ENCODE data around the gene FMNL3. TPM values are rescaled to one million over a fixed set of nuclear protein-coding genes. Genes with fewer than 3 reads are reported as not detected.

FMNL3 gene
- polyA plus RNA-seq, 1 donor from 2014 or later: 9.3 TPM

- Histone ChIP-seq H3K27me3 (ENCODE audit: insufficient read depth, low read depth, low read length) (no peaks in the 10 kb centered on the region), H3K9me2 (ENCODE audit: insufficient read depth, low read length) (no peaks in the 10 kb centered on the region), H3F3A (ENCODE audit: insufficient read depth, low read length, poor library complexity, severe bottlenecking) (no peaks in the 10 kb centered on the region), H3K36me3 (ENCODE audit: insufficient read depth, low read length) (no peaks in the 10 kb centered on the region), H3K9me3 (ENCODE audit: low read length) (no peaks in the 10 kb centered on the region), H3K4me2 (ENCODE audit: low read length) (no peak overlapping the region), H3K9ac (ENCODE audit: low read length) (no peak overlapping the region), H3K27ac (ENCODE audit: low read length) (no peak overlapping the region), H2AFZ (ENCODE audit: low read depth, low read length) (no peak overlapping the region), H4K20me1 (ENCODE audit: insufficient read depth) (no peaks in the 10 kb centered on the region), H3K79me2 (replicated peaks; ENCODE audit: insufficient read depth, low read length) (no peaks in the 10 kb centered on the region), H3K4me3 (ENCODE audit: low read length) (no peak overlapping the region)
- no peak for TF ChIP-seq RAD21 (conservative IDR thresholded peaks at IDR 0.05)
- TF ChIP-seq POLR2AphosphoS5 (IDR thresholded peaks at IDR 0.05): no peak
- no peak for TF ChIP-seq MXI1 (conservative IDR thresholded peaks at IDR 0.05; ENCODE audit: poor library complexity, severe bottlenecking)
- TF ChIP-seq EP300 (conservative IDR thresholded peaks at IDR 0.05; ENCODE audit: poor library complexity, severe bottlenecking): no peak
- no peak for TF ChIP-seq REST (IDR thresholded peaks at IDR 0.05; ENCODE audit: borderline replicate concordance)
- TF ChIP-seq EZH2 (IDR thresholded peaks at IDR 0.05; ENCODE audit: borderline replicate concordance, insufficient read depth, low read length, poor library complexity, severe bottlenecking): no peak
- no peak for TF ChIP-seq CTCF (IDR thresholded peaks at IDR 0.05; ENCODE audit: poor library complexity, severe bottlenecking)
- no peak for TF ChIP-seq SMC3 (conservative IDR thresholded peaks at IDR 0.05; ENCODE audit: poor library complexity)
- TF ChIP-seq TAF1 (IDR thresholded peaks at IDR 0.05; ENCODE audit: low read depth): no peak
Observed at GRCh38 chr12:49632401-49632800, 74.8 kb downstream of the FMNL3 start.

- H3K27ac ChIP-seq (ENCODE audit: low read length): no peak overlapping the region
- H3K4me2 ChIP-seq (ENCODE audit: low read length): no peak overlapping the region
- H3F3A ChIP-seq (ENCODE audit: insufficient read depth, low read length, poor library complexity, severe bottlenecking): no peaks in the 10 kb centered on the region
- H3K9ac ChIP-seq (ENCODE audit: low read length): no peak overlapping the region
- H3K27me3 ChIP-seq (ENCODE audit: insufficient read depth, low read depth, low read length): no peaks in the 10 kb centered on the region
- TF ChIP-seq MXI1 (conservative IDR thresholded peaks at IDR 0.05; ENCODE audit: poor library complexity, severe bottlenecking): no peak
- TF ChIP-seq CTCF (IDR thresholded peaks at IDR 0.05; ENCODE audit: poor library complexity, severe bottlenecking): no peak
- TF ChIP-seq RAD21 (conservative IDR thresholded peaks at IDR 0.05): no peak
- TF ChIP-seq EZH2 (IDR thresholded peaks at IDR 0.05; ENCODE audit: borderline replicate concordance, insufficient read depth, low read length, poor library complexity, severe bottlenecking): no peak
- TF ChIP-seq EP300 (conservative IDR thresholded peaks at IDR 0.05; ENCODE audit: poor library complexity, severe bottlenecking): no peak
- no peak for TF ChIP-seq SMC3 (conservative IDR thresholded peaks at IDR 0.05; ENCODE audit: poor library complexity)
- no peak for TF ChIP-seq REST (IDR thresholded peaks at IDR 0.05; ENCODE audit: borderline replicate concordance)
- no peak for TF ChIP-seq TAF1 (IDR thresholded peaks at IDR 0.05; ENCODE audit: low read depth)
- no peak for TF ChIP-seq POLR2AphosphoS5 (IDR thresholded peaks at IDR 0.05)
- no peaks in the 10 kb centered on the region for H3K9me3 ChIP-seq (ENCODE audit: low read length)
- H3K4me3 ChIP-seq (ENCODE audit: low read length): no peak overlapping the region
- no peaks in the 10 kb centered on the region for H4K20me1 ChIP-seq (ENCODE audit: insufficient read depth)
- H3K36me3 ChIP-seq (ENCODE audit: insufficient read depth, low read length): no peaks in the 10 kb centered on the region
- no peaks in the 10 kb centered on the region for H3K79me2 ChIP-seq (replicated peaks; ENCODE audit: insufficient read depth, low read length)
- H3K9me2 ChIP-seq (ENCODE audit: insufficient read depth, low read length): no peaks in the 10 kb centered on the region
- no peak overlapping the region for H2AFZ ChIP-seq (ENCODE audit: low read depth, low read length)
Observed at GRCh38 chr12:49631336-49631907, 75.8 kb downstream of the FMNL3 start.
